ENCODE results near the gene TSC1.
A peak's percentile ranks its signal among the peaks of the same experiment; 100 is the strongest.

TSC1 gene

GRCh38 chr9:132937463-132937901 is 6.9 kb downstream of the TSC1 start:
- DNase-seq (ENCODE audit: low read depth), result no peak

- no peak for DNase-seq (ENCODE audit: low read depth)
These were observed 9.4 kb downstream of the TSC1 start for GRCh38 chr9:132935026-132935425.

- no peak for DNase-seq (ENCODE audit: low read depth)
These were observed 13.2 kb downstream of the TSC1 start for GRCh38 chr9:132931178-132931735.

GRCh38 chr9:132927704-132928103 is 16.7 kb downstream of the TSC1 start:
- no peak for DNase-seq (ENCODE audit: low read depth)

GRCh38 chr9:132923346-132923902 is 21.0 kb downstream of the TSC1 start:
- DNase-seq (ENCODE audit: low read depth), result no peak

GRCh38 chr9:132919614-132920268 is 24.7 kb downstream of the TSC1 start:
- no peak for DNase-seq (ENCODE audit: low read depth)

GRCh38 chr9:132914924-132915323 is 29.5 kb downstream of the TSC1 start:
- no peak for DNase-seq (ENCODE audit: low read depth)

GRCh38 chr9:132912131-132912530 is 32.3 kb downstream of the TSC1 start:
- DNase-seq (ENCODE audit: low read depth), result no peak

GRCh38 chr9:132910376-132910775 is 34.0 kb downstream of the TSC1 start:
- no peak for DNase-seq (ENCODE audit: low read depth)

- DNase-seq (ENCODE audit: low read depth), result no peak
These were observed 35.1 kb downstream of the TSC1 start for GRCh38 chr9:132909311-132909710.

- no peak for DNase-seq (ENCODE audit: low read depth)
These were observed 35.8 kb downstream of the TSC1 start for GRCh38 chr9:132908635-132909034.

- no peak for DNase-seq (ENCODE audit: low read depth)
These were observed 38.7 kb downstream of the TSC1 start for GRCh38 chr9:132905726-132906125.

GRCh38 chr9:132903574-132904492 is 40.6 kb downstream of the TSC1 start:
- DNase-seq (ENCODE audit: low read depth), result no peak

GRCh38 chr9:132901858-132902831 is 42.3 kb downstream of the TSC1 start:
- DNase-seq (ENCODE audit: low read depth), result peak; percentile 37

- no peak for DNase-seq (ENCODE audit: low read depth)
These were observed 46.4 kb downstream of the TSC1 start for GRCh38 chr9:132898051-132898450.

- DNase-seq (ENCODE audit: low read depth), result no peak
These were observed 47.5 kb downstream of the TSC1 start for GRCh38 chr9:132896906-132897305.

GRCh38 chr9:132896264-132896663 is 48.2 kb downstream of the TSC1 start:
- DNase-seq (ENCODE audit: low read depth), result no peak

GRCh38 chr9:132894862-132895835 is 49.3 kb downstream of the TSC1 start:
- DNase-seq (ENCODE audit: low read depth), result no peak

GRCh38 chr9:132894346-132894745 is 50.1 kb downstream of the TSC1 start:
- DNase-seq (ENCODE audit: low read depth), result no peak

GRCh38 chr9:132892400-132892799 is 52.0 kb downstream of the TSC1 start:
- no peak for DNase-seq (ENCODE audit: low read depth)
